Astrocyte (in vitro differentiated cells and primary cell): Measurements from ENCODE around the gene HASPIN. TPM values are rescaled to one million over a fixed set of nuclear protein-coding genes. Genes with fewer than 3 reads are reported as not detected.

Source experiments
- DNase-seq: peaks from one replicate; pipeline ENCODE4 v3.0.0-alpha.2; 2010; ENCODE audit warnings: low read depth
- FAIRE-seq: peaks from 2 replicates; lab custom pipeline; 2011; peaks lifted over from hg19 to GRCh38; lab: Jason Lieb, UNC
- H2AFZ ChIP-seq: 2 replicates; pipeline ENCODE4 v1.6.0; 2012; ENCODE audit warnings: low read depth, low read length, inconsistent platforms
- H3K27ac ChIP-seq: 2 replicates; pipeline ENCODE4 v1.5.1; 2011; ENCODE audit warnings: low read depth, low read length, inconsistent platforms
- H3K27me3 ChIP-seq: 2 replicates; pipeline ENCODE4 v1.6.0; 2011; ENCODE audit warnings: low read length, inconsistent platforms; ENCODE audit not compliant: insufficient read depth
- H3K36me3 ChIP-seq: 2 replicates; pipeline ENCODE4 v1.5.1; 2011; ENCODE audit warnings: low read length, inconsistent platforms; ENCODE audit not compliant: insufficient read depth
- H3K4me1 ChIP-seq: 2 replicates; pipeline ENCODE4 v1.5.1; 2011; ENCODE audit warnings: low read length, inconsistent platforms; ENCODE audit not compliant: insufficient read depth
- H3K4me2 ChIP-seq: 2 replicates; pipeline ENCODE4 v1.6.0; 2012; ENCODE audit warnings: low read length, inconsistent platforms
- H3K4me3 ChIP-seq: 2 replicates; pipeline ENCODE4 v1.5.1; 2011; ENCODE audit warnings: low read depth, mild to moderate bottlenecking, low read length, inconsistent platforms; ENCODE audit not compliant: insufficient read depth
- H3K79me2 ChIP-seq: 2 replicates; pipeline ENCODE4 v1.6.0; 2012; ENCODE audit warnings: mild to moderate bottlenecking, low read length, inconsistent platforms; ENCODE audit not compliant: insufficient read depth
- H3K9ac ChIP-seq: 2 replicates; pipeline ENCODE4 v1.6.0; 2012; ENCODE audit warnings: mild to moderate bottlenecking, low read length, inconsistent platforms
- H3K9me3 ChIP-seq: 2 replicates; pipeline ENCODE4 v1.5.1; 2012; ENCODE audit warnings: low read depth, mild to moderate bottlenecking, low read length, inconsistent platforms; ENCODE audit not compliant: insufficient read depth
- H4K20me1 ChIP-seq: 2 replicates; pipeline ENCODE4 v1.6.0; 2012; ENCODE audit warnings: low read length, inconsistent platforms; ENCODE audit not compliant: insufficient read depth
- H3K27ac Mint-ChIP-seq: one replicate; pipeline ENCODE4 v1.8.0; 2021; ENCODE audit warnings: mild to moderate bottlenecking, mixed read lengths; ENCODE audit not compliant: unreplicated experiment
- H3K27me3 Mint-ChIP-seq: one replicate; pipeline ENCODE4 v1.8.0; 2021; ENCODE audit warnings: low read depth, mixed read lengths; ENCODE audit not compliant: unreplicated experiment
- H3K36me3 Mint-ChIP-seq: one replicate; pipeline ENCODE4 v1.8.0; 2021; ENCODE audit warnings: low read depth, mixed read lengths; ENCODE audit not compliant: unreplicated experiment
- H3K4me1 Mint-ChIP-seq: one replicate; pipeline ENCODE4 v1.8.0; 2021; ENCODE audit warnings: low read depth, mixed read lengths; ENCODE audit not compliant: unreplicated experiment
- H3K4me3 Mint-ChIP-seq: one replicate; pipeline ENCODE4 v1.8.0; 2021; ENCODE audit warnings: mild to moderate bottlenecking, moderate library complexity, mixed read lengths; ENCODE audit not compliant: unreplicated experiment
- H3K9me3 Mint-ChIP-seq: one replicate; pipeline ENCODE4 v1.8.0; 2021; ENCODE audit warnings: mild to moderate bottlenecking, mixed read lengths; ENCODE audit not compliant: unreplicated experiment
- CTCF ChIP-seq: IDR thresholded peaks from 2 replicates; pipeline ENCODE4 v1.5.1; 2011; ENCODE audit warnings: low read depth, mild to moderate bottlenecking, inconsistent platforms, low read length, moderate library complexity; ENCODE audit not compliant: insufficient read depth
- EZH2 ChIP-seq: IDR thresholded peaks from 2 replicates; pipeline ENCODE4 v1.6.1; 2012; ENCODE audit warnings: mild to moderate bottlenecking, low read length, inconsistent platforms; ENCODE audit not compliant: insufficient read depth
- total RNA-seq: library from RNA; stranded (reverse); gene quantifications from 2 replicates; pipeline ENCODE4 v1.2.1, GENCODE V29; 2021

Gene HASPIN
- total RNA-seq, 1 donor from 2014 or later, result 2.4 TPM

- H3K27ac ChIP-seq, result no peak overlapping the region
- Mint-ChIP-seq H3K36me3 (no peaks in the 10 kb centered on the region), H3K27me3 (peaks cover 15% of the 10 kb centered on the region), H3K4me3 (no peak overlapping the region), H3K27ac (no peak overlapping the region), H3K4me1 (peaks cover 2% of the 10 kb centered on the region), H3K9me3 (no peaks in the 10 kb centered on the region)
- FAIRE-seq, result no peak
- H3K36me3 ChIP-seq, result no peaks in the 10 kb centered on the region
- TF ChIP-seq CTCF, result no peak
- TF ChIP-seq EZH2, result no peak
- H4K20me1 ChIP-seq, result no peaks in the 10 kb centered on the region
- H3K9ac ChIP-seq, result no peak overlapping the region
- H3K4me3 ChIP-seq, result no peak overlapping the region
- no peaks in the 10 kb centered on the region for H3K79me2 ChIP-seq
- no peak overlapping the region for H2AFZ ChIP-seq
- no peaks in the 10 kb centered on the region for H3K9me3 ChIP-seq
- H3K4me2 ChIP-seq, result no peak overlapping the region
- no peaks in the 10 kb centered on the region for H3K27me3 ChIP-seq
- DNase-seq, result no peak
- H3K4me1 ChIP-seq, result no peaks in the 10 kb centered on the region
Observed at GRCh38 chr17:3747805-3748204, 24.1 kb downstream of the HASPIN start.

DNA sequence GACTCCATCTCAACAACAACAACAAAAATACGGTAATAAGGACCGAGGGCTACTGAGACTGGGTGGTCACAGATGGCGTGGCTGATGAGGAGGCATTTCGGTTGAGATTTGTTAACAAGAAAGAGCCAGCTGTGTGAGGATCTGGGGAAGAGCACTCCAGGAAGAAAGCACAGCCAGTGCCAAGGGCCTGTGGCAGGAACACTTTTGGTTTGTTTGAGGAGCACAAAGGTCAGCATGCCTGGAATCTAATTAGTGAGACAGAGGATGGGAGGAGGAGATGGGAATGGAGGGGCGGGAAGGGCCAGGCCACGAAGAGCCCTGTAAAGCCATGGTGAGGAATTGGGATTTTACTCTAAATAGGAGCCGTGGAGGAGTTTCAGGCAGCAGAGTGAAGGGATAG lies 24.9 kb downstream of the HASPIN start:
- Histone ChIP-seq H4K20me1 (no peaks in the 10 kb centered on the region), H3K4me1 (no peaks in the 10 kb centered on the region)
- H3K27ac Mint-ChIP-seq, result no peak overlapping the region

More for the DNA sequence above, 24.9 kb downstream of the HASPIN start:
- H3K4me2 ChIP-seq, result no peak overlapping the region
- peaks cover 19% of the 10 kb centered on the region for H3K27me3 Mint-ChIP-seq
- H3K4me1 Mint-ChIP-seq, result peaks cover 2% of the 10 kb centered on the region
- no peak overlapping the region for H3K4me3 ChIP-seq
- H3K9me3 Mint-ChIP-seq, result no peaks in the 10 kb centered on the region
- FAIRE-seq (no peak), DNase-seq (no peak)
- H3K9me3 ChIP-seq, result no peaks in the 10 kb centered on the region
- no peaks in the 10 kb centered on the region for H3K79me2 ChIP-seq
- no peak for TF ChIP-seq EZH2
- TF ChIP-seq CTCF, result no peak
- H2AFZ ChIP-seq, result no peak overlapping the region
- no peaks in the 10 kb centered on the region for H3K36me3 ChIP-seq
- no peak overlapping the region for H3K9ac ChIP-seq
- H3K4me3 Mint-ChIP-seq, result no peak overlapping the region
- no peak overlapping the region for H3K27ac ChIP-seq
- H3K36me3 Mint-ChIP-seq, result no peaks in the 10 kb centered on the region
- H3K27me3 ChIP-seq, result no peaks in the 10 kb centered on the region
